Measurements from ENCODE around the gene GGT1. TPM values are rescaled to one million over a fixed set of nuclear protein-coding genes. Genes with fewer than 3 reads are reported as not detected.

The GGT1 gene
- total and polyA plus RNA-seq, 2 experiments from 2014 or later, result 6.6 to 7.4 TPM

DNA sequence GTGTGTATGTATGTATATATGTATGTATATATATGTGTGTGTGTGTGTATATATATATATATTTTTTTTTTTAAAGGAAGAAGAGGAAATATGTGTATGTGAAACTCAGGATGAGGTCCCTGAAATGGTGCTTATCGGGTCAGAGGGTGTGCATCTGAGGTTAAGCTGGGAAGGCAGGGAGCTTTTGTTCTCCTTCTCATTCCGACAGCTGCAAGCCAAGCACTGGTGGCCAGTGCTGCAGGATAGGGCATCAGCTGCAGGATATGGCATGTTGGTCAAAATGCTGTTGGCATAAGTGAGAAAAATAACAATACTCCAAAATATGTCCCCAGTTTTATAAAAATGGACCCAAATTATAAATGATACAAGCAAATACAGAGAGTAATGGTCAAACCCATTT, 39.7 kb upstream of the GGT1 start (continued):
- TF ChIP-seq, protein P1, sequence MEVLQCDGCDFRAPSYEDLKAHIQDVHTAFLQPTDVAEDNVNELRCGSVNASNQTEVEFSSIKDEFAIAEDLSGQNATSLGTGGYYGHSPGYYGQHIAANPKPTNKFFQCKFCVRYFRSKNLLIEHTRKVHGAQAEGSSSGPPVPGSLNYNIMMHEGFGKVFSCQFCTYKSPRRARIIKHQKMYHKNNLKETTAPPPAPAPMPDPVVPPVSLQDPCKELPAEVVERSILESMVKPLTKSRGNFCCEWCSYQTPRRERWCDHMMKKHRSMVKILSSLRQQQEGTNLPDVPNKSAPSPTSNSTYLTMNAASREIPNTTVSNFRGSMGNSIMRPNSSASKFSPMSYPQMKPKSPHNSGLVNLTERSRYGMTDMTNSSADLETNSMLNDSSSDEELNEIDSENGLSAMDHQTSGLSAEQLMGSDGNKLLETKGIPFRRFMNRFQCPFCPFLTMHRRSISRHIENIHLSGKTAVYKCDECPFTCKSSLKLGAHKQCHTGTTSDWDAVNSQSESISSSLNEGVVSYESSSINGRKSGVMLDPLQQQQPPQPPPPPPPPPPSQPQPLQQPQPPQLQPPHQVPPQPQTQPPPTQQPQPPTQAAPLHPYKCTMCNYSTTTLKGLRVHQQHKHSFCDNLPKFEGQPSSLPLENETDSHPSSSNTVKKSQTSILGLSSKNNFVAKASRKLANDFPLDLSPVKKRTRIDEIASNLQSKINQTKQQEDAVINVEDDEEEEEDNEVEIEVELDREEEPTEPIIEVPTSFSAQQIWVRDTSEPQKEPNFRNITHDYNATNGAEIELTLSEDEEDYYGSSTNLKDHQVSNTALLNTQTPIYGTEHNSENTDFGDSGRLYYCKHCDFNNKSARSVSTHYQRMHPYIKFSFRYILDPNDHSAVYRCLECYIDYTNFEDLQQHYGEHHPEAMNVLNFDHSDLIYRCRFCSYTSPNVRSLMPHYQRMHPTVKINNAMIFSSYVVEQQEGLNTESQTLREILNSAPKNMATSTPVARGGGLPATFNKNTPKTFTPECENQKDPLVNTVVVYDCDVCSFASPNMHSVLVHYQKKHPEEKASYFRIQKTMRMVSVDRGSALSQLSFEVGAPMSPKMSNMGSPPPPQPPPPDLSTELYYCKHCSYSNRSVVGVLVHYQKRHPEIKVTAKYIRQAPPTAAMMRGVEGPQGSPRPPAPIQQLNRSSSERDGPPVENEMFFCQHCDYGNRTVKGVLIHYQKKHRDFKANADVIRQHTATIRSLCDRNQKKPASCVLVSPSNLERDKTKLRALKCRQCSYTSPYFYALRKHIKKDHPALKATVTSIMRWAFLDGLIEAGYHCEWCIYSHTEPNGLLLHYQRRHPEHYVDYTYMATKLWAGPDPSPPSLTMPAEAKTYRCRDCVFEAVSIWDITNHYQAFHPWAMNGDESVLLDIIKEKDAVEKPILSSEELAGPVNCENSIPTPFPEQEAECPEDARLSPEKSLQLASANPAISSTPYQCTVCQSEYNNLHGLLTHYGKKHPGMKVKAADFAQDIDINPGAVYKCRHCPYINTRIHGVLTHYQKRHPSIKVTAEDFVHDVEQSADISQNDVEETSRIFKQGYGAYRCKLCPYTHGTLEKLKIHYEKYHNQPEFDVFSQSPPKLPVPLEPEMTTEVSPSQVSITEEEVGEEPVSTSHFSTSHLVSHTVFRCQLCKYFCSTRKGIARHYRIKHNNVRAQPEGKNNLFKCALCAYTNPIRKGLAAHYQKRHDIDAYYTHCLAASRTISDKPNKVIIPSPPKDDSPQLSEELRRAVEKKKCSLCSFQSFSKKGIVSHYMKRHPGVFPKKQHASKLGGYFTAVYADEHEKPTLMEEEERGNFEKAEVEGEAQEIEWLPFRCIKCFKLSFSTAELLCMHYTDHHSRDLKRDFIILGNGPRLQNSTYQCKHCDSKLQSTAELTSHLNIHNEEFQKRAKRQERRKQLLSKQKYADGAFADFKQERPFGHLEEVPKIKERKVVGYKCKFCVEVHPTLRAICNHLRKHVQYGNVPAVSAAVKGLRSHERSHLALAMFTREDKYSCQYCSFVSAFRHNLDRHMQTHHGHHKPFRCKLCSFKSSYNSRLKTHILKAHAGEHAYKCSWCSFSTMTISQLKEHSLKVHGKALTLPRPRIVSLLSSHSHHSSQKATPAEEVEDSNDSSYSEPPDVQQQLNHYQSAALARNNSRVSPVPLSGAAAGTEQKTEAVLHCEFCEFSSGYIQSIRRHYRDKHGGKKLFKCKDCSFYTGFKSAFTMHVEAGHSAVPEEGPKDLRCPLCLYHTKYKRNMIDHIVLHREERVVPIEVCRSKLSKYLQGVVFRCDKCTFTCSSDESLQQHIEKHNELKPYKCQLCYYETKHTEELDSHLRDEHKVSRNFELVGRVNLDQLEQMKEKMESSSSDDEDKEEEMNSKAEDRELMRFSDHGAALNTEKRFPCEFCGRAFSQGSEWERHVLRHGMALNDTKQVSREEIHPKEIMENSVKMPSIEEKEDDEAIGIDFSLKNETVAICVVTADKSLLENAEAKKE (CRISPR knock-in tag; IDR thresholded peaks at IDR 0.05), result no peak
- no peak for TF ChIP-seq ZNF331 (CRISPR knock-in tag; IDR thresholded peaks at IDR 0.05; ENCODE audit: low read depth)

GRCh38 chr22:24564376-24565058, 38.5 kb upstream of the GGT1 start:
- Mint-ChIP-seq H3K27ac (no peak overlapping the region), H3K4me1 (no peaks in the 10 kb centered on the region), H3K36me3 (ENCODE audit: low read depth) (peaks cover 58% of the 10 kb centered on the region)
- TF ChIP-seq ETS1 (IDR thresholded peaks at IDR 0.05) (no peak), STAT1 (IDR thresholded peaks at IDR 0.05; ENCODE audit: unreplicated experiment) (no peak), ZNF114 (CRISPR knock-in tag; IDR thresholded peaks at IDR 0.05) (no peak), POLR2AphosphoS5 (IDR thresholded peaks at IDR 0.05; ENCODE audit: low read depth) (no peak), REST (IDR thresholded peaks at IDR 0.05; ENCODE audit: unreplicated experiment) (no peak), NANOG (IDR thresholded peaks at IDR 0.05; ENCODE audit: borderline replicate concordance) (no peak)

More at GRCh38 chr22:24564376-24565058, 38.5 kb upstream of the GGT1 start:
- Histone ChIP-seq H3K4me2 (no peak overlapping the region), H3K27ac (ENCODE audit: low read depth) (no peak overlapping the region), H3K4me1 (ENCODE audit: insufficient read depth) (no peaks in the 10 kb centered on the region), H3F3A (replicated peaks; ENCODE audit: low read depth) (0 out of 2 replicates have a peak, but pooled peaks cover 5% of the 10 kb centered on the region), H3K9me2 (ENCODE audit: insufficient read depth) (no peaks in the 10 kb centered on the region), H4K20me1 (replicated peaks; ENCODE audit: insufficient read depth) (peaks cover 62% of the 10 kb centered on the region), H2AFZ (no peak overlapping the region), H3K79me2 (replicated peaks; ENCODE audit: insufficient read depth) (peaks cover 91% of the 10 kb centered on the region), H3K4me3 (no peak overlapping the region), H3K36me3 (ENCODE audit: insufficient read depth) (peaks cover 32% of the 10 kb centered on the region), H3K27me3 (ENCODE audit: insufficient read depth) (no peaks in the 10 kb centered on the region)
- H3K9me3 Mint-ChIP-seq, result no peaks in the 10 kb centered on the region
- no peak overlapping the region for H3K4me3 Mint-ChIP-seq
- ATAC-seq, result no peak
- H3K27me3 Mint-ChIP-seq (ENCODE audit: insufficient read depth, low read depth, poor library complexity), result no peaks in the 10 kb centered on the region
- no peak for DNase-seq (ENCODE audit: low spot score)
